H1 (cell line): ENCODE measurements around the gene ITPR1. TPM values are rescaled to one million over a fixed set of nuclear protein-coding genes. Genes with fewer than 3 reads are reported as not detected.

Experiments used
- EZH2 ChIP-seq: fragments of 200-600 bp; sonication (generic); IDR thresholded peaks from 2 replicates; pipeline ENCODE4 v1.7.1; 2012; ENCODE audit warnings: low read depth, mild to moderate bottlenecking, moderate library complexity, low read length, inconsistent platforms; ENCODE audit not compliant: severe bottlenecking
- JUN ChIP-seq: IDR thresholded peaks from 2 replicates; pipeline ENCODE4 v1.6.1; 2011; ENCODE audit warnings: low read depth, mild to moderate bottlenecking, improper control_type of control experiment, low read length
- polyA plus RNA-seq, 7 experiments: library from polyadenylated mRNA; depleted of rRNA in 3 of 7; stranded (reverse) in 5 of 7; unstranded in 2 of 7; fragments of >200 nt in 5 of 7; fragments of 200-250 nt in 2 of 7; gene quantifications; 1 replicate in 5 of 7; 2 replicates in 1 of 7; 4 replicates in 1 of 7; pipeline versions ENCODE4 v1.2.1 to v1.2.3, GENCODE V29; 2011 to 2013; ENCODE audit warnings: missing spikeins in 2 of 7, mixed read lengths in 2 of 7
- total RNA-seq: library from RNA; stranded (reverse); fragmentation: NEBNext Ultra II Directional; extraction: Animal tissue kit (Norgen Biotek cat#: 25700); gene quantifications from 2 replicates; pipeline ENCODE4 v1.2.1, GENCODE V29; 2021

Gene ITPR1
- total and polyA plus RNA-seq, 2 of the 8 experiments (the other 6 are each of a cell fraction or from before 2014, with no cell fraction given): 2.5 to 16.3 TPM

GRCh38 chr3:4776980-4777581, 283.9 kb downstream of the ITPR1 start (continued):
- TF ChIP-seq JUN (no peak), EZH2 (no peak)
